GM19193 (cell line): ENCODE measurements around the gene ARMH4.
A peak's percentile ranks its signal among the peaks of the same experiment; 100 is the strongest.

Experiments used
- POLR2A ChIP-seq: IDR thresholded peaks from 4 replicates; pipeline ENCODE4 v1.6.1; 2011; ENCODE audit not compliant: insufficient read depth, insufficient read length; ENCODE audit errors: extremely low read depth

ARMH4 gene

GRCh38 chr14:58152014-58152857, at the start of gene ARMH4:
Gene ARMH4 (minus strand): TSS chr14:58152213. CDS start chr14:58139358, 12,855 bp downstream.
- no peak for TF ChIP-seq POLR2A

GRCh38 chr14:58200846-58201245, 48.8 kb upstream of the ARMH4 start:
- TF ChIP-seq POLR2A, result no peak

- TF ChIP-seq POLR2A, result no peak
These were observed 48.4 kb upstream of the ARMH4 start for GRCh38 chr14:58200480-58200841.

GRCh38 chr14:58199726-58200479, 47.9 kb upstream of the ARMH4 start, which contains the start of gene ACTR10:
Gene ACTR10 (plus strand): TSS chr14:58200149. CDS start chr14:58200218, 69 bp downstream.
- TF ChIP-seq POLR2A, result peak; percentile 71

- no peak for TF ChIP-seq POLR2A
These were observed 46.1 kb upstream of the ARMH4 start for GRCh38 chr14:58198086-58198485.

GRCh38 chr14:58196198-58196597, 44.2 kb upstream of the ARMH4 start:
- TF ChIP-seq POLR2A, result no peak

GRCh38 chr14:58193542-58193941, 41.5 kb upstream of the ARMH4 start:
- no peak for TF ChIP-seq POLR2A

- TF ChIP-seq POLR2A, result no peak
These were observed 40.0 kb upstream of the ARMH4 start for GRCh38 chr14:58191763-58192601.

GRCh38 chr14:58189176-58189575, 37.2 kb upstream of the ARMH4 start:
- no peak for TF ChIP-seq POLR2A

- no peak for TF ChIP-seq POLR2A
These were observed 25.1 kb upstream of the ARMH4 start for GRCh38 chr14:58177125-58177524.

- TF ChIP-seq POLR2A, result no peak
These were observed 19.1 kb upstream of the ARMH4 start for GRCh38 chr14:58171090-58171489.

GRCh38 chr14:58167891-58168290, 15.9 kb upstream of the ARMH4 start:
- TF ChIP-seq POLR2A, result no peak

GRCh38 chr14:58167057-58167456, 15.0 kb upstream of the ARMH4 start:
- no peak for TF ChIP-seq POLR2A

- TF ChIP-seq POLR2A, result no peak
These were observed 14.3 kb upstream of the ARMH4 start for GRCh38 chr14:58166005-58166983.
